ENCODE data around the gene KY.

GRCh38 chr3:134608771-134609435 lies 41.9 kb downstream of the KY start:
- TF ChIP-seq CTCF (IDR thresholded peaks at IDR 0.05), result no peak
- TF ChIP-seq POLR2AphosphoS5 (IDR thresholded peaks at IDR 0.05), result no peak
- TF ChIP-seq POLR2A (IDR thresholded peaks at IDR 0.05), result no peak
